ENCODE measurements around the gene APEH.

The APEH gene

DNA sequence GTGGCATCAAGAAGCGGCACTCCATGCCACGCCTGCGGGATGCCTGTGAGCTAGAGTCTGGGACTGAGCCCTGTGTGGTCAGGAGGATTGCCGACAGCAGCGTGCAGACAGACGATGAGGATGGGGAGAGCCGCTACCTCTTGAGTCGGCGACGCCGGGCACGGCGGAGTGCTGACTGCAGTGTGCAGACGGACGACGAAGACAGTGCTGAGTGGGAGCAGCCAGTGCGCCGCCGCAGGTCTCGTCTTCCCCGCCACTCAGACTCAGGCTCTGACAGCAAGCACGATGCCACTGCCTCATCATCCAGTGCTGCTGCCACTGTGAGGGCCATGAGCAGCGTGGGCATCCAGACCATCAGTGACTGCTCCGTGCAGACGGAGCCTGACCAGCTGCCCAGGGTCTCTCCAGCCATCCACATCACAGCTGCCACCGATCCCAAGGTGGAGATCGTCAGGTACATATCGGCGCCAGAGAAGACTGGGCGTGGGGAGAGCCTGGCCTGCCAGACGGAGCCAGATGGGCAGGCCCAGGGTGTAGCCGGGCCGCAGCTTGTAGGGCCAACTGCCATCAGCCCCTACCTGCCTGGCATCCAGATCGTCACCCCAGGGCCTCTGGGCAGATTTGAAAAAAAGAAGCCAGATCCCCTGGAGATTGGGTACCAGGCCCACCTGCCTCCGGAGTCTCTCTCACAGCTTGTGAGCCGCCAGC is 16.8 kb upstream of the APEH start:
- H3K36me3 ChIP-seq, result no peaks in the 10 kb centered on the region

DNA sequence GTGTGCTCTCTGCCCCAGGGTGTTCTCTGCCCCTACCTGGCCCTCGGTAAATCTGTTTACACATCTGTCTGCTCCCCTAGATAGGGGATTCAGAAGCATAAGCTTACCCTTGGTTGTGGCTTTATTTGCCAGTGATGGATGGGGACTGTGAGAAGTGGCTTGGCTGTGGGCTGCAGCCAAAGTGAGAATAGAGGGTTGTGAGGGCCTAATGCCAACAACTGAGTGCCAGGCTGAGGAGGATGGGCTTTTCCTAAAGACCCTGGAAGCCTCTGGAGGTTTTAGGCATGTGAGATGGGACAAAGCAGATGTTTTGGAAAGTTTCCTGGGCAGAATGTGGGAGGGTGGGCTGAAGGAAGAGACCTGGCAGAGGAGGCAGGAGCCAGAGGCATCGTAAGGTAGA is 15.4 kb upstream of the APEH start:
- TF ChIP-seq, protein P1, sequence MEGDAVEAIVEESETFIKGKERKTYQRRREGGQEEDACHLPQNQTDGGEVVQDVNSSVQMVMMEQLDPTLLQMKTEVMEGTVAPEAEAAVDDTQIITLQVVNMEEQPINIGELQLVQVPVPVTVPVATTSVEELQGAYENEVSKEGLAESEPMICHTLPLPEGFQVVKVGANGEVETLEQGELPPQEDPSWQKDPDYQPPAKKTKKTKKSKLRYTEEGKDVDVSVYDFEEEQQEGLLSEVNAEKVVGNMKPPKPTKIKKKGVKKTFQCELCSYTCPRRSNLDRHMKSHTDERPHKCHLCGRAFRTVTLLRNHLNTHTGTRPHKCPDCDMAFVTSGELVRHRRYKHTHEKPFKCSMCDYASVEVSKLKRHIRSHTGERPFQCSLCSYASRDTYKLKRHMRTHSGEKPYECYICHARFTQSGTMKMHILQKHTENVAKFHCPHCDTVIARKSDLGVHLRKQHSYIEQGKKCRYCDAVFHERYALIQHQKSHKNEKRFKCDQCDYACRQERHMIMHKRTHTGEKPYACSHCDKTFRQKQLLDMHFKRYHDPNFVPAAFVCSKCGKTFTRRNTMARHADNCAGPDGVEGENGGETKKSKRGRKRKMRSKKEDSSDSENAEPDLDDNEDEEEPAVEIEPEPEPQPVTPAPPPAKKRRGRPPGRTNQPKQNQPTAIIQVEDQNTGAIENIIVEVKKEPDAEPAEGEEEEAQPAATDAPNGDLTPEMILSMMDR (IDR thresholded peaks at IDR 0.05), result no peak

More for the DNA sequence above, 16.8 kb upstream of the APEH start:
- H3K9me3 ChIP-seq, result no peaks in the 10 kb centered on the region
- no peaks in the 10 kb centered on the region for H3K4me1 ChIP-seq (ENCODE audit: control insufficient read depth in 1 of 2, insufficient read depth in 1 of 2, low read depth in 1 of 2, low read length in 1 of 2)
- H3K4me3 ChIP-seq (ENCODE audit: low read depth in 1 of 2, low read length in 1 of 2), result no peak overlapping the region
- no peak overlapping the region for H3K27ac ChIP-seq
- TF ChIP-seq, protein P1 (IDR thresholded peaks at IDR 0.05), result no peak
- H3K27me3 ChIP-seq, result peaks cover 12% of the 10 kb centered on the region

GRCh38 chr3:49659756-49660155 is 14.4 kb upstream of the APEH start:
- Histone ChIP-seq H3K4me3 (ENCODE audit: low read depth in 1 of 2, low read length in 1 of 2) (no peak overlapping the region), H3K27me3 (peaks cover 12% of the 10 kb centered on the region), H3K9me3 (no peaks in the 10 kb centered on the region), H3K4me1 (ENCODE audit: control insufficient read depth in 1 of 2, insufficient read depth in 1 of 2, low read depth in 1 of 2, low read length in 1 of 2) (no peaks in the 10 kb centered on the region), H3K27ac (no peak overlapping the region), H3K36me3 (no peaks in the 10 kb centered on the region)
- TF ChIP-seq, protein P1 (IDR thresholded peaks at IDR 0.05), result no peak

More for the DNA sequence above, 15.4 kb upstream of the APEH start:
- H3K4me1 ChIP-seq (ENCODE audit: control insufficient read depth in 1 of 2, insufficient read depth in 1 of 2, low read depth in 1 of 2, low read length in 1 of 2), result no peaks in the 10 kb centered on the region
- H3K4me3 ChIP-seq (ENCODE audit: low read depth in 1 of 2, low read length in 1 of 2), result no peak overlapping the region
- peaks cover 12% of the 10 kb centered on the region for H3K27me3 ChIP-seq
- H3K36me3 ChIP-seq, result no peaks in the 10 kb centered on the region
- H3K9me3 ChIP-seq, result no peaks in the 10 kb centered on the region
- no peak overlapping the region for H3K27ac ChIP-seq

GRCh38 chr3:49661281-49661680 is 12.9 kb upstream of the APEH start:
- TF ChIP-seq, protein P1 (IDR thresholded peaks at IDR 0.05), result no peak
- H3K4me1 ChIP-seq (ENCODE audit: control insufficient read depth in 1 of 2, insufficient read depth in 1 of 2, low read depth in 1 of 2, low read length in 1 of 2), result peaks cover 7 to 9% of the 10 kb centered on the region in 2 experiments
- no peaks in the 10 kb centered on the region for H3K9me3 ChIP-seq
- peaks cover 9% of the 10 kb centered on the region for H3K27me3 ChIP-seq
- no peak overlapping the region for H3K4me3 ChIP-seq (ENCODE audit: low read depth in 1 of 2, low read length in 1 of 2)
- no peak overlapping the region for H3K27ac ChIP-seq
- no peaks in the 10 kb centered on the region for H3K36me3 ChIP-seq

DNA sequence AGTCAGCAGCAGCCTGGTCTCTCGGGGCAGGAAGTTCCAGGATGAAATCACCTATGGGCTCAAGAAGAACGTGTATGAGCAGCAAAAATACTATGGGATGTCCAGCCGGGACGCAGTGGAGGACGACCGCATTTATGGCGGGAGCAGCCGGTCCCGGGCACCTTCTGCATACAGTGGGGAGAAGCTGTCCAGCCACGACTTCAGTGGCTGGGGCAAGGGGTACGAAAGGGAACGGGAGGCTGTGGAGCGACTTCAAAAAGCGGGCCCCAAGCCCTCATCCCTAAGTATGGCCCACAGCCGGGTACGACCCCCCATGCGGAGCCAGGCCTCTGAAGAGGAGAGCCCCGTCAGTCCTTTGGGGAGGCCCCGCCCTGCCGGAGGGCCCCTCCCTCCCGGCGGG is 12.1 kb upstream of the APEH start:
- peaks cover 7 to 9% of the 10 kb centered on the region in 2 experiments for H3K4me1 ChIP-seq (ENCODE audit: control insufficient read depth in 1 of 2, insufficient read depth in 1 of 2, low read depth in 1 of 2, low read length in 1 of 2)
- no peaks in the 10 kb centered on the region for H3K9me3 ChIP-seq
- no peaks in the 10 kb centered on the region for H3K36me3 ChIP-seq
- peaks cover 2% of the 10 kb centered on the region for H3K27me3 ChIP-seq
- TF ChIP-seq, protein P1 (IDR thresholded peaks at IDR 0.05), result no peak
- H3K4me3 ChIP-seq (ENCODE audit: low read depth in 1 of 2, low read length in 1 of 2), result no peak overlapping the region
- H3K27ac ChIP-seq, result no peak overlapping the region
